GM11168 (cell line): ENCODE data around the gene PCDHB10.
"Not testable (repeated sequence)": the region's sequence is repeated elsewhere in the genome, so short reads cannot be mapped to it uniquely, and the experiment has no call there.

Source experiments
- in situ Hi-C: fragments of 300-500 bp; cut with MboI; formaldehyde crosslinking; loops from one replicate; pipeline ENCODE4 v1.12.0; 2022; ENCODE audit warnings: low sequenced_read_pairs; ENCODE audit not compliant: unreplicated experiment

Gene PCDHB10

DNA sequence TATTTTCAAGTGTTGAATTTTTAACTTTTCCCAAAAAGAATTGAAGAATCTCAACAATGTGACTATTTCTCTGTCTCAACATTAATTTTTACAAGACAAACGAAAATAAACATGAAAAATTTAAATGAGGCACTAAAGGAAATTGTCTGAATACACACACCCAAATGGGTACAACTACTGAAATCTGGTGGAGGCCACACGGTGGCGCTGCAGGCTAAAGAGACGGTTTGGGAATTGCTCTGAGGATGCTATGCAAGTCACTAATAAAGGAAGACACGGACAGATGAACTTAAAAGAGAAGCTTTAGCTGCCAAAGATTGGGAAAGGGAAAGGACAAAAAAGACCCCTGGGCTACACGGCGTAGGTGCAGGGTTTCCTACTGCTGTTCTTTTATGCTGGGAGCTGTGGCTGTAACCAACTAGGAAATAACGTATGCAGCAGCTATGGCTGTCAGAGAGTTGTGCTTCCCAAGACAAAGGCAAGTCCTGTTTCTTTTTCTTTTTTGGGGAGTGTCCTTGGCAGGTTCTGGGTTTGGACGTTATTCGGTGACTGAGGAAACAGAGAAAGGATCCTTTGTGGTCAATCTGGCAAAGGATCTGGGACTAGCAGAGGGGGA is at the start of gene PCDHB10:
Gene PCDHB10, plus strand, starts transcription at position 244 of the 616 bp plus-strand sequence. Its CDS starts 200 bp downstream, at position 444.
- in situ Hi-C loops = no loop called here

DNA sequence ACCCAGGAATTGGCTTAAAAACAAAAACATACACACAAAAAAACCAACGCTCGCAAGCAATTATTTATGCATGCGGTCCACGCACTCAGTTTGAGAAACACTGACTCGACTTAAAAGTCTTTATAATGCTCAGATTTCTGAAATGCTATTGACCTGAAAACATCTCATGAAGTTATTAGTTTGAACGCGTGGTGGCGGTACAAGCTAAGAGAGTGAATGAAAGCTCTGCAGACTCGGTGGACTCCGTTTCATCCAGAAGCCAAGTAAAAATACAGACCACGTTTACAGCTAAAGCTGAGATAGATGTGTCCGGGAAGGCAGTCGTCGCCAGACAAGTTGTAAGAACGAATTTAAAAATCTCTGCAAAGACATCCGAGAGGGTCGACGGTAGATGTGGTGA is 42.3 kb upstream of the PCDHB10 start, which contains the start of gene PCDHB6:
Gene PCDHB6, plus strand, starts transcription at position 246 of the 400 bp plus-strand sequence. CDS start 201 bp downstream, outside the sequence.
- in situ Hi-C loops = no loop called here

DNA sequence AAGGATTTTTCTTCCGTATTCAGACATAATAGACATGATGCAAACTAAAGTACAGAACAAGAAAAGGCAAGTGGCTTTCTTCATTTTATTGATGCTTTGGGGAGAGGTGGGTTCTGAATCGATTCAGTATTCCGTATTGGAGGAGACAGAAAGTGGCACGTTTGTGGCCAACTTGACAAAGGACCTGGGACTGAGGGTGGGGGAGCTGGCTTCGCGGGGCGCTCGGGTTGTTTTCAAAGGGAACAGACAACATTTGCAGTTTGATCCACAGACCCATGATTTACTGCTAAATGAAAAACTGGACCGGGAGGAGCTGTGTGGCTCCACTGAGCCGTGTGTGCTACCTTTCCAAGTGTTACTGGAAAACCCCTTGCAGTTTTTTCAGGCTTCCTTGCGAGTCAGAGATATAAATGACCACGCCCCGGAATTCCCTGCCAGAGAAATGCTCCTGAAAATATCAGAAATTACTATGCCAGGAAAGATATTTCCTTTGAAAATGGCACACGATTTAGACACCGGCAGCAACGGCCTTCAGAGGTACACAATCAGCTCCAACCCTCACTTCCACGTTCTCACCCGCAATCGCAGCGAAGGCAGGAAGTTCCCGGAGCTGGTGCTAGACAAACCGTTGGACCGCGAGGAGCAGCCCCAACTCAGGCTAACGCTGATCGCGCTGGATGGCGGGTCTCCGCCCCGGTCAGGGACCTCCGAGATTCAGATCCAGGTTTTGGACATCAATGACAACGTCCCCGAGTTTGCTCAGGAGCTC is 41.7 kb upstream of the PCDHB10 start:
- in situ Hi-C loops = no loop called here

DNA sequence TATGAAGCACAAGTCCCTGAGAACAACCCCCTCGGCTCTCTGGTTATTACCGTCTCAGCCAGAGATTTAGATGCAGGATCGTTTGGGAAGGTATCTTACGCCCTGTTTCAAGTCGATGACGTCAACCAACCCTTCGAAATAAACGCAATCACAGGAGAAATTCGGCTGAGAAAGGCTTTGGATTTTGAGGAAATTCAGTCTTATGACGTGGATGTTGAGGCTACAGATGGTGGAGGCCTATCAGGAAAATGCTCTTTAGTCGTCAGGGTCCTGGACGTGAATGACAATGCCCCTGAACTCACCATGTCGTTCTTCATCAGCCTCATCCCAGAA is 41.2 kb upstream of the PCDHB10 start:
- in situ Hi-C loops = no loop called here

DNA sequence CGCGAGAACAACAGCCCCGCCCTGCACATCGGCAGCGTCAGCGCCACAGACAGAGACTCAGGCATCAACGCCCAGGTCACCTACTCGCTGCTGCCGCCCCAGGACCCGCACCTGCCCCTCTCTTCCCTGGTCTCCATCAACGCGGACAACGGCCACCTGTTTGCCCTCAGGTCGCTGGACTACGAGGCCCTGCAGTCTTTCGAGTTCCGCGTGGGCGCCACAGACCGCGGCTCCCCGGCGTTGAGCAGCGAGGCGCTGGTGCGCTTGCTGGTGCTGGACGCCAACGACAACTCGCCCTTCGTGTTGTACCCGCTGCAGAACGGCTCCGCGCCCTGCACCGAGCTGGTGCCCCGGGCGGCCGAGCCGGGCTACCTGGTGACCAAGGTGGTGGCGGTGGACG is 40.5 kb upstream of the PCDHB10 start:
- in situ Hi-C loops = not testable (repeated sequence)

DNA sequence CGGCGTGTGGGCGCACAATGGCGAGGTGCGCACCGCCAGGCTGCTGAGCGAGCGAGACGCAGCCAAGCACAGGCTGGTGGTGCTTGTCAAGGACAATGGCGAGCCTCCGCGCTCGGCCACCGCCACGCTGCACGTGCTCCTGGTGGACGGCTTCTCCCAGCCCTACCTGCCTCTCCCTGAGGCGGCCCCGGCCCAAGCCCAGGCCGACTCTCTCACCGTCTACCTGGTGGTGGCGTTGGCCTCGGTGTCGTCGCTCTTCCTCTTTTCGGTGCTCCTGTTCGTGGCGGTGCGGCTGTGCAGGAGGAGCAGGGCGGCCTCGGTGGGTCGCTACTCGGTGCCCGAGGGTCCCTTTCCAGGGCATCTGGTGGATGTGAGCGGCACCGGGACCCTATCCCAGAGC is 40.1 kb upstream of the PCDHB10 start:
- in situ Hi-C loops = not testable (repeated sequence)

DNA sequence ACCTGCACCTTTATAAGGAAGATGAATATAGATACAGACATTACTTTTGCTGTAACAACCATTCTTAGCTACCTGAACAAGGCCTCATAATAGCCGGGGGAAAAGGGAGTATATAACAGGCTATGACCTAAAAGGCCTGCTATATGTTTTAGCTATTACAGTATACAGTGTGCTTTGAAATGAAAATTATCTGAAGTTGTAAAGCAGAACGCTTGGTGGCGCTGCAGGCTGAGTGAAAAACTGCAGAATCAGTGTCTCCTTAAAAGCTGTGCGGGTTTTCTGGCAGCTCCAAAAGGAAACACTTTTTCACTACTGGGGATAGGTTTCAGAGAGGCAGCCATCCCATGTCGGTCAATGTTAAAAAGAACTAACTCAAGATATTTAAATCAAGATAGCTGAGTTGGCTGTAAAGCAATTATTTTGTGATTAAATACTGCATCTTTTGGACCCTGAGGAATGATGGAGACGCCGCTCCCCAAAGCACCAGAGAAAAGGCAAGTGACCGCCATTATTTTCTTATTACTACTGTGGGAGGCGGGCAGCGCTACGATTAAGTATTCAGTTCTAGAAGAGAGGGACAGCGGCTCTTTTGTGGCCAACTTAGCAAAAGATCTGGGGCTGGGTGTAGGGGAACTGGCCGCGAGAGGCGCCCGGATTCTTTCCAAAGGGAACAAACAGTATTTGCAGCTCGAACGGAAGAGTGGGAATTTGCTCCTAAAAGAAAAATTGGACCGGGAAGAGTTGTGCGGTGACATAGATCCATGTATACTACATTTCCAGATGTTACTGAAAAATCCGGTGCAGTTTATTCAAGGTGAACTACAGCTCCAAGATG is 36.4 kb upstream of the PCDHB10 start:
- in situ Hi-C loops = no loop called here

DNA sequence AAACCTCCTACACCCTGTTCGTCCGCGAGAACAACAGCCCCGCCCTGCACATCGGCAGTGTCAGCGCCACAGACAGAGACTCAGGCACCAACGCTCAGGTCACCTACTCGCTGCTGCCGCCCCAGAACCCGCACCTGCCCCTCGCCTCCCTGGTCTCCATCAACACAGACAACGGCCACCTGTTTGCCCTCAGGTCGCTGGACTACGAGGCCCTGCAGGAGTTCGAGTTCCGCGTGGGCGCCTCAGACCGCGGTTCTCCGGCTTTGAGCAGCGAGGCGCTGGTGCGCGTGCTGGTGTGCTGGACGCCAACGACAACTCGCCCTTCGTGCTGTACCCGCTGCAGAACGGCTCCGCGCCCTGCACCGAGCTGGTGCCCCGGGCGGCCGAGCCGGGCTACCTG is 34.8 kb upstream of the PCDHB10 start:
- in situ Hi-C loops = not testable (repeated sequence)

DNA sequence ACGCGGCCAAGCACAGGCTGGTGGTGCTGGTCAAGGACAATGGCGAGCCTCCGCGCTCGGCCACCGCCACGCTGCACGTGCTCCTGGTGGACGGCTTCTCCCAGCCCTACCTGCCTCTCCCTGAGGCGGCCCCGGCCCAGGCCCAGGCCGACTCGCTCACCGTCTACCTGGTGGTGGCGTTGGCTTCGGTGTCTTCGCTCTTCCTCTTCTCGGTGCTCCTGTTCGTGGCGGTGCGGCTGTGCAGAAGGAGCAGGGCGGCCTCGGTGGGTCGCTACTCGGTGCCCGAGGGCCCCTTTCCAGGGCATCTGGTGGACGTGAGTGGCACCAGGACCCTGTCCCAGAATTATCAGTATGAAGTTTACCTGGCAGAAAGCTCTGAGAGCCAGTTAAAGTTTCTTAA is 34.3 kb upstream of the PCDHB10 start:
- in situ Hi-C loops = not testable (repeated sequence)

DNA sequence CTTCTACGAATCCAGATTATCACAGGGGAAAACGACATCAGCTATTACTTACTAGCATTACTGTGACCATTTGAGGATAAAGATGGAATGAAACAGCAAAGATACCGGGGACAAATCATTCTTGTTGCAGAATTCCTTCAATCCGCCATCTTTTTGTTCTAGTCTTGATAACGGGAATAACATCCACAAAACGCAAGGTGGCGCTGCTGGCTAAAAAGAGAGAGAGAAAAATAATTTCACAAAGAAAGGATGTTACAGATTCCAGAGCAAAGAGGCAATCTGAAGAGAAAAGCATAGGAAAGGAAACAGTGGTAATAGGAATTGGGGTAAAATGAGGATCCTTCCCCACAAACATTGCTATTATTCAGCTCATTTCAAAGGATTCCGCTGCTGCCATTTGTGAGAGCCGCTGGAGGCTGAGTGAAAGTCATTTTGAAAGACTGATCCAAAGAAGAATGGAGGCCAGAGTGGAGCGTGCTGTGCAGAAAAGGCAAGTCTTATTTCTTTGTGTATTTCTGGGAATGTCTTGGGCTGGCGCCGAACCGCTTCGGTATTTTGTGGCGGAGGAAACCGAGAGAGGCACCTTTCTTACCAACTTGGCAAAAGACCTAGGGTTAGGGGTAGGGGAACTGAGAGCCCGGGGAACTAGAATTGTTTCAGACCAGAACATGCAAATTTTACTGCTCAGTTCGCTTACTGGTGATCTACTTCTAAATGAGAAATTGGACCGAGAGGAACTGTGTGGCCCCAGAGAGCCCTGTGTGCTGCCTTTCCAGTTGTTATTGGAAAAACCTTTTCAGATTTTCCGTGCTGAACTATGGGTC is 19.6 kb upstream of the PCDHB10 start, which contains the start of gene PCDHB7:
Gene PCDHB7, plus strand, starts transcription at position 264 of the 824 bp plus-strand sequence. Its CDS starts 192 bp downstream, at position 456.
- in situ Hi-C loops = no loop called here

DNA sequence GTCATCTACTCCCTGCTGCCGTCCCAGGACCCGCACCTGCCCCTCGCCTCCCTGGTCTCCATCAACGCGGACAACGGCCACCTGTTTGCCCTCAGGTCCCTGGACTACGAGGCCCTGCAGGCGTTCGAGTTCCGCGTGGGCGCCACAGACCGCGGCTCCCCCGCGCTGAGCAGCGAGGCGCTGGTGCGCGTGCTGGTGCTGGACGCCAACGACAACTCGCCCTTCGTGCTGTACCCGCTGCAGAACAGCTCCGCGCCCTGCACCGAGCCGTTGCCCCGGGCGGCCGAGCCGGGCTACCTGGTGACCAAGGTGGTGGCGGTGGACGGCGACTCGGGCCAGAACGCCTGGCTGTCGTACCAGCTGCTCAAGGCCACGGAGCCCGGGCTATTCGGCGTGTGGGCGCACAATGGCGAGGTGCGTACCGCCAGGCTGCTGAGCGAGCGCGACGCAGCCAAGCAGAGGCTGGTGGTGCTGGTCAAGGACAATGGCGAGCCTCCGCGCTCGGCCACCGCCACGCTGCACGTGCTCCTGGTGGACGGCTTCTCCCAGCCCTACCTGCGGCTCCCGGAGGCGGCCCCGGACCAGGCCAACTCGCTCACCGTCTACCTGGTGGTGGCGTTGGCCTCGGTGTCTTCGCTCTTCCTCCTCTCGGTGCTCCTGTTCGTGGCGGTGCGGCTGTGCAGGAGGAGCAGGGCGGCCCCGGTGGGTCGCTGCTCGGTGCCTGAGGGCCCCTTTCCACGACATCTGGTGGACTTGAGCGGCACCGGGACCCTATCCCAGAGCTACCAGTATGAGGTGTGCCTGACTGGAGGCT is 17.7 kb upstream of the PCDHB10 start:
- in situ Hi-C loops = not testable (repeated sequence)

DNA sequence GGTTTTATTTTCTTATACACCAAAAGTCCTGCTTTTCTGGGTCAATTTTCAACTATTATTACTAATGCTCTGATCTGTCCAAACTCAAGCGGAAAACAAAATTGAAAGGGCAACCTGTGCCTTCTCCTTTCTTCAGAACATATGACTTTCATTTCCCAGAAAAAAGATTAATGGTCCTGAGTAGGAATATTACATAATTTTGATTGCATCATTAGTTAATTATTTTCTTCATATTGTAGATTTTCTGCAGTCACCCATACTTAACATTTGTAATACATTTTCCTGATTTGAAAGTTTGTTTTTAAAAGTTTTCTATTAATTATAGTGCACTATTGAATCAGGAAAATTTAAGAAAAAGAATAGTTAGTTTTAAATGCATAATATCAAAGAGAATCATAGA is 16.2 kb upstream of the PCDHB10 start:
- in situ Hi-C loops = no loop called here

DNA sequence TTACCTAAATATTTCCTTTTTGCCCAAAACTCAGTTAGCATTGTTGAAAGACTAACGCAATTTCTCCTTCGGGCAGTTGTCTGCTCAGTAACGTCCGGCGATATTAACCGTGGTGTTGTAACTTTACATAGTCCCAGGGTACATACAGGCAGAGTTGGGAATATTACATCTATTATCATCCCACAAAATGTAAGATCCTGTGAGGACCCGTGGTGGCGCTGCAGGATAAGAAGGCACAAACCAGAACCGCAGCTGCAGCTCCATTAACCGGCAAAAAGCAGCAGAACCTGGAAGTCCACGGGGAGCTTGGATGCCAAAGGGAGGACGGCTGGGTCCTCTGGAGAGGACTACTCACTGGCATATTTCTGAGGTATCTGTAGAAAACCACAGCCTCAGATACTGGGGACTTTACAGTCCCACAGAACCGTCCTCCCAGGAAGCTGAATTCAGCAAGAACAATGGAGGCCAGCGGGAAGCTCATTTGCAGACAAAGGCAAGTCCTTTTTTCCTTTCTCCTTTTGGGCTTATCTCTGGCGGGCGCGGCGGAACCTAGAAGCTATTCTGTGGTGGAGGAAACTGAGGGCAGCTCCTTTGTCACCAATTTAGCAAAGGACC is 14.5 kb upstream of the PCDHB10 start, which contains the start of gene PCDHB8:
Gene PCDHB8, plus strand, starts transcription at position 214 of the 615 bp plus-strand sequence. Its CDS starts 245 bp downstream, at position 459.
- in situ Hi-C loops = not testable (repeated sequence)

DNA sequence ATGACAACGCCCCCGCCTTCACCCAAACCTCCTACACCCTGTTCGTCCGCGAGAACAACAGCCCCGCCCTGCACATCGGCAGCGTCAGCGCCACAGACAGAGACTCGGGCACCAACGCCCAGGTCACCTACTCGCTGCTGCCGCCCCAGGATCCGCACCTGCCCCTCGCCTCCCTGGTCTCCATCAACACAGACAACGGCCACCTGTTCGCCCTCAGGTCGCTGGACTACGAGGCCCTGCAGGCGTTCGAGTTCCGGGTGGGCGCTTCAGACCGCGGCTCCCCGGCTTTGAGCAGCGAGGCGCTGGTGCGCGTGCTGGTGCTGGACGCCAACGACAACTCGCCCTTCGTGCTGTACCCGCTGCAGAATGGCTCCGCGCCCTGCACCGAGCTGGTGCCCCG is 12.8 kb upstream of the PCDHB10 start:
- in situ Hi-C loops = not testable (repeated sequence)

DNA sequence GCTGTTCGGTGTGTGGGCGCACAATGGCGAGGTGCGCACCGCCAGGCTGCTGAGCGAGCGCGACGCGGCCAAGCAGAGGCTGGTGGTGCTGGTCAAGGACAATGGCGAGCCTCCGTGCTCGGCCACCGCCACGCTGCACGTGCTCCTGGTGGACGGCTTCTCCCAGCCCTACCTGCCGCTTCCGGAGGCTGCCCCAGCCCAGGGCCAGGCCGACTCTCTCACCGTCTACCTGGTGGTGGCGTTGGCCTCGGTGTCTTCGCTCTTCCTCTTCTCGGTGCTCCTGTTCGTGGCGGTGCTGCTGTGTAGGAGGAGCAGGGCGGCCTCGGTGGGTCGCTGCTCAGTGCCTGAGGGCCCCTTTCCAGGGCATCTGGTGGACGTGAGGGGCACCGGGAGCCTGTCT is 12.3 kb upstream of the PCDHB10 start:
- in situ Hi-C loops = not testable (repeated sequence)

DNA sequence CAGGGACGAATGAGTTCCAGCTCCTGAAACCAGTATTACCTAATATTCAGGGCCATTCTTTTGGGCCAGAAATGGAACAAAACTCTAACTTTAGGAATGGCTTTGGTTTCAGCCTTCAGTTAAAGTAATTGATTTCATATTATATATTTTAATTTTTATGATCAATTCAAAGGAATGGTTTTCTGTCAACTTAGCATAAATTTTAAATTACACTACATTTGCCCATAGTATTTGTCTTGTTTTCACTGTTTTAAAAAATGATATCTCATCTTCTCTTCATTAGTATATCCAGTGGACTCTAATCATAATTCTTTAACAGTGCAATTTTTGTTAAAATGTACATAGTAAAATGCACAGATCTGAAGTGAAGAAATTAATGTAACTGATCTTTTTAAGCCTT is 11.8 kb upstream of the PCDHB10 start:
- in situ Hi-C loops = no loop called here

DNA sequence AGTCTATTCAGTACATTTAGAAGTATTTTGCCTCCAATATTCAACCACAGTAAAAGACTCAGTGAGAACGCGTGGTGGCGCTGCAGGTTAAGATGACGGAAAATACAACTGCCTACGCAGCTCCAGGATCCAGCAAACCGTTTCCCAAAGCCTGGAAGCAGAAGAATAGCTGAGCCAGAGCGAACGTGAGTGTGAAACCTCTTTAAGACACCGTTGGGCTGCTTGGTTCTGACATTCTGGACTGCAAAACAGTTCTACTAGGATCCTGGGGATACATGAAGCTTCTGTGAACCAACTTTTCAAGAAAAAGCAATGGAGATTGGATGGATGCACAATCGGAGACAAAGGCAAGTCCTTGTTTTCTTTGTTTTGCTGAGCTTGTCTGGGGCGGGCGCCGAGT is 9.9 kb upstream of the PCDHB10 start, which contains the start of gene PCDHB16:
Gene PCDHB16, plus strand, starts transcription at position 140 of the 400 bp plus-strand sequence. Its CDS starts 173 bp downstream, at position 313.
- in situ Hi-C loops = no loop called here

DNA sequence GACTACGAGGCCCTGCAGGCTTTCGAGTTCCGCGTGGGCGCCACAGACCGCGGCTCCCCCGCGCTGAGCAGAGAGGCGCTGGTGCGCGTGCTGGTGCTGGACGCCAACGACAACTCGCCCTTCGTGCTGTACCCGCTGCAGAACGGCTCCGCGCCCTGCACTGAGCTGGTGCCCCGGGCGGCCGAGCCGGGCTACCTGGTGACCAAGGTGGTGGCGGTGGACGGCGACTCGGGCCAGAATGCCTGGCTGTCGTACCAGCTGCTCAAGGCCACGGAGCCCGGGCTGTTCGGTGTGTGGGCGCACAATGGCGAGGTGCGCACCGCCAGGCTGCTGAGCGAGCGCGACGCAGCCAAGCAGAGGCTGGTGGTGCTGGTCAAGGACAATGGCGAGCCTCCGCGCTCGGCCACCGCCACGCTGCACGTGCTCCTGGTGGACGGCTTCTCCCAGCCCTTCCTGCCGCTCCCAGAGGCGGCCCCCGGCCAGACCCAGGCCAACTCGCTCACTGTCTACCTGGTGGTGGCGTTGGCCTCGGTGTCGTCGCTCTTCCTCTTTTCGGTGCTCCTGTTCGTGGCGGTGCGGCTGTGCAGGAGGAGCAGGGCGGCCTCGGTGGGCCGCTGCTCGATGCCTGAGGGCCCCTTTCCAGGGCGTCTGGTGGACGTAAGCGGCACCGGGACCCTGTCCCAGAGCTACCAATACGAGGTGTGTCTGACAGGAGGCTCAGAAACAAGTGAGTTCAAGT is 7.9 kb upstream of the PCDHB10 start:
- in situ Hi-C loops = not testable (repeated sequence)
